Ovary (tissue), 9 donors: ENCODE data around the gene TFAP2D. TPM values are rescaled to one million over a fixed set of nuclear protein-coding genes. Genes with fewer than 3 reads are reported as not detected.

Source experiments
- DNase-seq, 5 donors: peaks; one replicate each; pipeline ENCODE4 v3.0.0-alpha.2; 2019 to 2020
- H3K27ac ChIP-seq, 2 donors: fragments of 200-600 bp; one replicate each; pipeline versions ENCODE4 v1.5.1 to v1.8.0; 2019 to 2022
- H3K27me3 ChIP-seq: fragments of 200-600 bp; one replicate; pipeline ENCODE4 v1.8.0; 2022
- H3K36me3 ChIP-seq: fragments of 200-600 bp; sonication (generic); one replicate; pipeline ENCODE4 v1.5.1; 2019
- H3K4me1 ChIP-seq: one replicate; pipeline ENCODE4 v1.8.1; 2013; ENCODE audit warnings: mild to moderate bottlenecking, moderate library complexity; ENCODE audit not compliant: insufficient read depth
- H3K4me3 ChIP-seq: fragments of 200-600 bp; sonication (generic); one replicate; pipeline ENCODE4 v1.5.1; 2017
- H3K9me3 ChIP-seq, 2 donors: fragments of 200-600 bp in 1 of 2; sonication (generic) in 1 of 2; one replicate each; pipeline versions ENCODE4 v1.5.1 to v1.8.1; 2013 to 2019; ENCODE audit warnings: mild to moderate bottlenecking in 1 of 2, moderate library complexity in 1 of 2
- CTCF ChIP-seq, 3 donors: fragments of 450-650 bp in 2 of 3; fragments of 200-600 bp in 1 of 3; IDR thresholded peaks; one replicate each; pipeline versions ENCODE4 v1.5.1 to v1.8.0; 2016 to 2022; ENCODE audit warnings: antibody characterized with exemption in 3 of 3, mild to moderate bottlenecking in 1 of 3
- EP300 ChIP-seq: sonication (generic); formaldehyde crosslinking; IDR thresholded peaks from one replicate; pipeline ENCODE4 v1.6.1; 2017; ENCODE audit warnings: antibody characterized with exemption
- POLR2A ChIP-seq: fragments of 450-650 bp; IDR thresholded peaks from one replicate; pipeline ENCODE4 v1.6.1; 2017; ENCODE audit warnings: antibody characterized with exemption, mild to moderate bottlenecking, moderate library complexity
- WGBS, 3 donors: extraction: QIAGEN DNeasy Blood & Tissue Kit in 1 of 3; methylation state at CpG; one replicate each; pipeline versions ENCODE4 v1.1.5 to v1.1.7; 2013 to 2017; 5-methylcytosine and 5-hydroxymethylcytosine counted together
- intact Hi-C, 4 donors: fragments of 100-400 bp; cut with DNase I; formaldehyde crosslinking; loops; one replicate each; pipeline versions ENCODE4 v1.11.0 to v1.15.1; 2022 to 2023
- polyA plus RNA-seq, 2 donors: library from polyadenylated mRNA; stranded (reverse); fragments of 200-250 nt in 1 of 2; fragments of 350-450 nt in 1 of 2; fragmentation: Illumina TruSeq in 1 of 2; extraction: RNeasy Lipid Tissue Mini Kit (QIAGEN cat#74804) in 1 of 2; gene quantifications; one replicate each; pipeline ENCODE4 v1.2.3, GENCODE V29; 2013 to 2014
- total RNA-seq, 7 donors: library from RNA; depleted of rRNA in 2 of 7; stranded (reverse); fragments of >200 nt in 2 of 7; fragmentation: NEBNext Ultra II Directional in 3 of 7; extraction: Animal tissue kit (Norgen Biotek cat#: 25700) in 3 of 7; gene quantifications; one replicate each; pipeline versions ENCODE4 v1.1.0 to v1.2.4, GENCODE V29; 2016 to 2023
- donor health status: DM: no; HTN: no; CAD: no; lungs with moderate emphysema.
- donor health status: DM: no; HTN: no; CAD: no.
- donor health status: Bipolar disorder and iron deficiency.
- donor health status: DM: yes; HTN: yes; CAD: no.
- donor health status: DM: no; HTN: no; CAD: no.
- donor health status: DM: yes; HTN: yes; CAD: no.

TFAP2D gene
- total and polyA plus RNA-seq, 9 donors = not detected

GRCh38 chr6:50734488-50734887 lies 21.2 kb downstream of the TFAP2D start:
- no peak overlapping the region for H3K4me3 ChIP-seq
- no peaks in the 10 kb centered on the region for H3K9me3 ChIP-seq
- intact Hi-C loops = no loop called here
- no peaks in the 10 kb centered on the region for H3K36me3 ChIP-seq
- no peak for DNase-seq
- H3K4me1 ChIP-seq = no peaks in the 10 kb centered on the region
- WGBS, 3 donors = 73 to 81% (median 77%) methylated on average over 3 of the region's 3 CpGs
- TF ChIP-seq EP300 = no peak
- TF ChIP-seq CTCF (IDR thresholded peaks at IDR 0.05) = no peak
- TF ChIP-seq POLR2A = no peak
- no peaks in the 10 kb centered on the region for H3K27me3 ChIP-seq
- H3K27ac ChIP-seq = no peak overlapping the region

GRCh38 chr6:50742161-50742560 lies 28.8 kb downstream of the TFAP2D start:
- Histone ChIP-seq H3K9me3 (no peaks in the 10 kb centered on the region), H3K36me3 (no peaks in the 10 kb centered on the region), H3K27me3 (no peaks in the 10 kb centered on the region), H3K27ac (no peak overlapping the region), H3K4me3 (no peak overlapping the region), H3K4me1 (no peaks in the 10 kb centered on the region)
- intact Hi-C loops = no loop called here
- 42 to 55% (median 52%) methylated on average over 3 of the region's 3 CpGs for WGBS, 3 donors
- no peak for DNase-seq
- TF ChIP-seq EP300 (no peak), CTCF (IDR thresholded peaks at IDR 0.05) (no peak), POLR2A (no peak)

GRCh38 chr6:50744976-50745375 lies 31.6 kb downstream of the TFAP2D start:
- no peaks in the 10 kb centered on the region for H3K4me1 ChIP-seq
- DNase-seq = no peak
- intact Hi-C loops = no loop called here
- no peaks in the 10 kb centered on the region for H3K27me3 ChIP-seq
- 47 to 70% (median 53%) methylated on average over 3 of the region's 3 CpGs for WGBS, 3 donors
- H3K4me3 ChIP-seq = no peak overlapping the region
- no peak for TF ChIP-seq POLR2A
- no peak for TF ChIP-seq CTCF (IDR thresholded peaks at IDR 0.05)
- TF ChIP-seq EP300 = no peak
- no peaks in the 10 kb centered on the region for H3K9me3 ChIP-seq
- H3K27ac ChIP-seq = no peak overlapping the region
- no peaks in the 10 kb centered on the region for H3K36me3 ChIP-seq

GRCh38 chr6:50762798-50763197 lies 49.5 kb downstream of the TFAP2D start:
- Histone ChIP-seq H3K27me3 (no peaks in the 10 kb centered on the region), H3K4me1 (no peaks in the 10 kb centered on the region), H3K4me3 (no peak overlapping the region), H3K36me3 (no peaks in the 10 kb centered on the region), H3K27ac (no peak overlapping the region), H3K9me3 (no peaks in the 10 kb centered on the region)
- DNase-seq = no peak
- intact Hi-C loops = no loop called here
- TF ChIP-seq EP300 (no peak), CTCF (IDR thresholded peaks at IDR 0.05) (no peak), POLR2A (no peak)
- 71 to 78% (median 76%) methylated on average over 3 of the region's 3 CpGs for WGBS, 3 donors

- intact Hi-C loops = no loop called here
- H3K9me3 ChIP-seq = no peaks in the 10 kb centered on the region
- no peaks in the 10 kb centered on the region for H3K4me1 ChIP-seq
- no peaks in the 10 kb centered on the region for H3K36me3 ChIP-seq
- no peaks in the 10 kb centered on the region for H3K27me3 ChIP-seq
- no peak for DNase-seq
- no peak for TF ChIP-seq CTCF (IDR thresholded peaks at IDR 0.05)
- no peak for TF ChIP-seq POLR2A
- no peak for TF ChIP-seq EP300
- H3K27ac ChIP-seq = no peak overlapping the region
- no peak overlapping the region for H3K4me3 ChIP-seq
These were observed 65.4 kb downstream of the TFAP2D start for GRCh38 chr6:50778696-50779095.
